Memory B cell (primary cell): ENCODE measurements around the gene CPTP.
A peak's percentile ranks its signal among the peaks of the same experiment; 100 is the strongest.

Experiments used
- ATAC-seq: fragments of 150-1000 bp; cut with Tn5 transposase; 2 replicates; pipeline ENCODE4 v1.10.0; 2021; ENCODE audit warnings: low read depth, mild to moderate bottlenecking, moderate library complexity
- DNase-seq, 2 donors: peaks; one replicate each; pipeline ENCODE4 v3.0.0; 2022; ENCODE audit warnings: low spot score in 2 of 2
- H3K27ac Mint-ChIP-seq: one replicate; pipeline ENCODE4 v1.8.0; 2022; ENCODE audit warnings: mild to moderate bottlenecking, moderate library complexity, mixed read lengths
- H3K27me3 Mint-ChIP-seq: one replicate; pipeline ENCODE4 v1.8.0; 2022; ENCODE audit warnings: mixed read lengths
- H3K36me3 Mint-ChIP-seq: one replicate; pipeline ENCODE4 v1.8.0; 2022; ENCODE audit warnings: mild to moderate bottlenecking, mixed read lengths
- H3K4me1 Mint-ChIP-seq: one replicate; pipeline ENCODE4 v1.8.0; 2022; ENCODE audit warnings: mixed read lengths
- H3K4me3 Mint-ChIP-seq: one replicate; pipeline ENCODE4 v1.8.0; 2022; ENCODE audit warnings: mild to moderate bottlenecking, moderate library complexity, mixed read lengths
- H3K9me3 Mint-ChIP-seq: one replicate; pipeline ENCODE4 v1.8.0; 2022; ENCODE audit warnings: mixed read lengths

CPTP gene

GRCh38 chr1:1297802-1298424 lies 26.7 kb upstream of the CPTP start:
- Mint-ChIP-seq H3K4me3 (no peak overlapping the region), H3K36me3 (peaks cover 1% of the 10 kb centered on the region), H3K27me3 (no peaks in the 10 kb centered on the region), H3K4me1 (no peaks in the 10 kb centered on the region), H3K27ac (no peak overlapping the region), H3K9me3 (no peaks in the 10 kb centered on the region)
- DNase-seq, result no peak
- ATAC-seq, result no peak

GRCh38 chr1:1298861-1299685 lies 25.5 kb upstream of the CPTP start:
- Mint-ChIP-seq H3K9me3 (no peaks in the 10 kb centered on the region), H3K27ac (no peak overlapping the region), H3K4me1 (no peaks in the 10 kb centered on the region), H3K4me3 (no peak overlapping the region), H3K27me3 (no peaks in the 10 kb centered on the region), H3K36me3 (no peaks in the 10 kb centered on the region)
- ATAC-seq, result no peak
- no peak for DNase-seq

GRCh38 chr1:1299686-1300351 lies 24.8 kb upstream of the CPTP start:
- peaks cover 5% of the 10 kb centered on the region for H3K4me1 Mint-ChIP-seq
- H3K9me3 Mint-ChIP-seq, result no peaks in the 10 kb centered on the region
- no peaks in the 10 kb centered on the region for H3K27me3 Mint-ChIP-seq
- ATAC-seq, result peak; percentile 86
- no peak for DNase-seq
- no peaks in the 10 kb centered on the region for H3K36me3 Mint-ChIP-seq
- no peak overlapping the region for H3K27ac Mint-ChIP-seq
- no peak overlapping the region for H3K4me3 Mint-ChIP-seq

GRCh38 chr1:1300352-1300739 lies 24.3 kb upstream of the CPTP start:
- H3K27ac Mint-ChIP-seq, result no peak overlapping the region
- ATAC-seq (no peak), DNase-seq (no peak)
- no peak overlapping the region for H3K4me3 Mint-ChIP-seq
- H3K9me3 Mint-ChIP-seq, result no peaks in the 10 kb centered on the region
- peaks cover 5% of the 10 kb centered on the region for H3K4me1 Mint-ChIP-seq
- H3K27me3 Mint-ChIP-seq, result no peaks in the 10 kb centered on the region
- no peaks in the 10 kb centered on the region for H3K36me3 Mint-ChIP-seq

- Mint-ChIP-seq H3K9me3 (no peaks in the 10 kb centered on the region), H3K4me3 (no peak overlapping the region), H3K36me3 (no peaks in the 10 kb centered on the region)
Measured at GRCh38 chr1:1302006-1302430, 22.6 kb upstream of the CPTP start.

GRCh38 chr1:1302951-1303509 lies 21.6 kb upstream of the CPTP start:
- Mint-ChIP-seq H3K4me1 (peaks cover 21% of the 10 kb centered on the region), H3K36me3 (no peaks in the 10 kb centered on the region), H3K27ac (no peak overlapping the region), H3K9me3 (no peaks in the 10 kb centered on the region), H3K4me3 (no peak overlapping the region), H3K27me3 (no peaks in the 10 kb centered on the region)
- ATAC-seq (no peak), DNase-seq (no peak)

More at GRCh38 chr1:1302006-1302430, 22.6 kb upstream of the CPTP start:
- peaks cover 19% of the 10 kb centered on the region for H3K4me1 Mint-ChIP-seq
- H3K27ac Mint-ChIP-seq, result no peak overlapping the region
- no peaks in the 10 kb centered on the region for H3K27me3 Mint-ChIP-seq
- DNase-seq (no peak), ATAC-seq (no peak)

GRCh38 chr1:1303736-1304135 lies 20.9 kb upstream of the CPTP start:
- no peak for DNase-seq
- H3K27me3 Mint-ChIP-seq, result no peaks in the 10 kb centered on the region
- no peaks in the 10 kb centered on the region for H3K9me3 Mint-ChIP-seq
- ATAC-seq, result no peak
- no peak overlapping the region for H3K27ac Mint-ChIP-seq
- H3K4me1 Mint-ChIP-seq, result peaks cover 21% of the 10 kb centered on the region
- H3K36me3 Mint-ChIP-seq, result no peaks in the 10 kb centered on the region
- peak overlapping the region; percentile 3 for H3K4me3 Mint-ChIP-seq

GRCh38 chr1:1304331-1305299 lies 20.0 kb upstream of the CPTP start:
- ATAC-seq (no peak), DNase-seq (no peak)
- Mint-ChIP-seq H3K27me3 (no peaks in the 10 kb centered on the region), H3K4me3 (peak overlapping the region; percentile 84), H3K27ac (no peak overlapping the region), H3K4me1 (peaks cover 21% of the 10 kb centered on the region), H3K36me3 (no peaks in the 10 kb centered on the region), H3K9me3 (no peaks in the 10 kb centered on the region)

- ATAC-seq, result peak; percentile 52
- Mint-ChIP-seq H3K4me3 (peak overlapping the region; percentile 84), H3K4me1 (peaks cover 21% of the 10 kb centered on the region), H3K36me3 (no peaks in the 10 kb centered on the region), H3K27me3 (no peaks in the 10 kb centered on the region), H3K27ac (peak overlapping the region; percentile 75), H3K9me3 (no peaks in the 10 kb centered on the region)
- DNase-seq, result peak; percentile 73 to 76
Measured at GRCh38 chr1:1305300-1306069, 19.1 kb upstream of the CPTP start.

- Mint-ChIP-seq H3K36me3 (no peaks in the 10 kb centered on the region), H3K4me3 (peak overlapping the region; percentile 84), H3K27ac (peak overlapping the region; percentile 75), H3K4me1 (peaks cover 21% of the 10 kb centered on the region), H3K9me3 (no peaks in the 10 kb centered on the region), H3K27me3 (no peaks in the 10 kb centered on the region)
- DNase-seq (no peak), ATAC-seq (no peak)
Measured at GRCh38 chr1:1306070-1306660, 18.4 kb upstream of the CPTP start.

- Mint-ChIP-seq H3K9me3 (no peaks in the 10 kb centered on the region), H3K4me1 (peaks cover 21% of the 10 kb centered on the region), H3K27ac (peak overlapping the region; percentile 75), H3K4me3 (peak overlapping the region; percentile 84), H3K36me3 (no peaks in the 10 kb centered on the region), H3K27me3 (no peaks in the 10 kb centered on the region)
- DNase-seq (no peak), ATAC-seq (no peak)
Measured at GRCh38 chr1:1306661-1307260, 17.8 kb upstream of the CPTP start.

GRCh38 chr1:1307261-1307922 lies 17.2 kb upstream of the CPTP start:
- no peaks in the 10 kb centered on the region for H3K27me3 Mint-ChIP-seq
- H3K4me3 Mint-ChIP-seq, result peak overlapping the region; percentile 84
- ATAC-seq, result no peak
- H3K27ac Mint-ChIP-seq, result peak overlapping the region; percentile 75
- H3K9me3 Mint-ChIP-seq, result no peaks in the 10 kb centered on the region
- H3K36me3 Mint-ChIP-seq, result no peaks in the 10 kb centered on the region
- DNase-seq, result peak in 1 of 2 donors; percentile 53
- H3K4me1 Mint-ChIP-seq, result peaks cover 21% of the 10 kb centered on the region
